Activated T-cell treated with anti-CD3 and anti-CD28 coated beads, Interleukin-2, amount 50 U/mL, for 48 hours (primary cell): Measurements from ENCODE around the gene SCAPER.
"Not testable (repeated sequence)": the region's sequence is repeated elsewhere in the genome, so short reads cannot be mapped to it uniquely, and the experiment has no call there.

ENCODE experiments used
- DNase-seq, 2 experiments: peaks; one replicate each; pipeline ENCODE4 v3.0.0-alpha.2; 2020

Gene SCAPER

GRCh38 chr15:76846782-76847181, 58.4 kb downstream of the SCAPER start:
- DNase-seq = no peak

GRCh38 chr15:76844096-76844495, 61.0 kb downstream of the SCAPER start:
- no peak for DNase-seq

- no peak for DNase-seq
These were observed 61.9 kb downstream of the SCAPER start for GRCh38 chr15:76843269-76843668.

GRCh38 chr15:76840830-76841460, 64.2 kb downstream of the SCAPER start:
- no peak for DNase-seq

- DNase-seq = no peak
These were observed 66.0 kb downstream of the SCAPER start for GRCh38 chr15:76839173-76839572.

GRCh38 chr15:76837474-76837873, 67.7 kb downstream of the SCAPER start:
- DNase-seq = no peak

GRCh38 chr15:76829939-76830338, 75.2 kb downstream of the SCAPER start:
- no peak for DNase-seq

GRCh38 chr15:76823890-76824289, 81.2 kb downstream of the SCAPER start:
- DNase-seq = no peak

- no peak for DNase-seq
These were observed 81.8 kb downstream of the SCAPER start for GRCh38 chr15:76823303-76823702.

GRCh38 chr15:76818926-76819325, 86.2 kb downstream of the SCAPER start:
- not testable (repeated sequence) for DNase-seq

GRCh38 chr15:76815421-76815820, 89.7 kb downstream of the SCAPER start:
- DNase-seq = no peak

GRCh38 chr15:76812381-76812780, 92.8 kb downstream of the SCAPER start:
- DNase-seq = no peak

GRCh38 chr15:76809412-76810103, 95.6 kb downstream of the SCAPER start:
- no peak for DNase-seq

GRCh38 chr15:76803049-76803571, 102.0 kb downstream of the SCAPER start:
- DNase-seq = no peak

GRCh38 chr15:76802411-76802810, 102.7 kb downstream of the SCAPER start:
- DNase-seq = no peak

- no peak for DNase-seq
These were observed 105.4 kb downstream of the SCAPER start for GRCh38 chr15:76799760-76800159.

- no peak for DNase-seq
These were observed 109.9 kb downstream of the SCAPER start for GRCh38 chr15:76795217-76795616.

GRCh38 chr15:76793162-76793561, 112.0 kb downstream of the SCAPER start:
- no peak for DNase-seq

GRCh38 chr15:76791511-76791910, 113.6 kb downstream of the SCAPER start:
- no peak for DNase-seq

- no peak for DNase-seq
These were observed 117.9 kb downstream of the SCAPER start for GRCh38 chr15:76787273-76787672.

- DNase-seq = no peak
These were observed 128.2 kb downstream of the SCAPER start for GRCh38 chr15:76776969-76777368.

GRCh38 chr15:76776480-76776879, 128.7 kb downstream of the SCAPER start:
- no peak for DNase-seq

GRCh38 chr15:76773234-76773633, 131.9 kb downstream of the SCAPER start:
- no peak for DNase-seq

- no peak for DNase-seq
These were observed 132.4 kb downstream of the SCAPER start for GRCh38 chr15:76772776-76773175.

GRCh38 chr15:76764004-76764403, 141.1 kb downstream of the SCAPER start:
- DNase-seq = no peak
